ENCODE measurements around the gene SLC28A1. TPM values are rescaled to one million over a fixed set of nuclear protein-coding genes. Genes with fewer than 3 reads are reported as not detected.

SLC28A1 gene
- total RNA-seq, 4 donors from 2014 or later = not detected

DNA sequence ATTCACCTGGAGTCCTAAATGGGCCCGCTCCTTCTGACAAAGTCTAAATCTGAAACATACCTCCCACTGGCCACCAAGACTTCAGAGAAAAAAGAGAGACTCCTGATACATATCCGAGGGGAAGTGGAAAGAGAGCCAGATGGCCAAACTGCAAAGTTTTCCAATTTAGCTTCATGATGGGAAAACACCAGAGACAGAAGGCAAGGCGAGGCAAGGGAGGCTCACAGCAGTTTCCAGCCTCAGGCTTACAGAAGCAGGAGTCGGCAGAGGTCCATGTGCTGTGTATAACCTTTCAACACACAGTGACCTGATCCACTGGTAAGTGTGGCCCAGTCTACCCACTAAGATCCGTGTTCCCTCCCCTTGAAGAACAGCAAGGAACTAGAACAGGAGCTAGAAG lies 67.3 kb downstream of the SLC28A1 start:
- Histone ChIP-seq H3K9me3 (no peaks in the 10 kb centered on the region), H3K4me3 (no peak overlapping the region), H3K36me3 (no peaks in the 10 kb centered on the region), H3K27ac (no peak overlapping the region), H3K4me1 (peaks cover 0 to 7% (median 3%) of the 10 kb centered on the region in 4 donors), H3K27me3 (no peaks in the 10 kb centered on the region)
- 80% methylated on average over 5 of the region's 5 CpGs; no CpG with 5 or more reads in 1 of the 2 donors for WGBS, 2 donors (ENCODE audit: low coverage in 1 of 2)
- intact Hi-C loops (cut with DNase I; ENCODE audit: low total_unique reads) (no loop called here), in situ Hi-C loops (cut with MboI; ENCODE audit: low pct_ligation_motif_present in 1 of 4, low pct_unique_long_range_greater_than_20kb in 1 of 4, low sequenced_read_pairs in 3 of 4) (loop anchor here in 2 of 4 donors (5.0 to 25.0 kb wide), 3 partner anchors 91 to 336 kb away; no protein-coding TSS in a partner anchor)
- TF ChIP-seq, protein P1, sequence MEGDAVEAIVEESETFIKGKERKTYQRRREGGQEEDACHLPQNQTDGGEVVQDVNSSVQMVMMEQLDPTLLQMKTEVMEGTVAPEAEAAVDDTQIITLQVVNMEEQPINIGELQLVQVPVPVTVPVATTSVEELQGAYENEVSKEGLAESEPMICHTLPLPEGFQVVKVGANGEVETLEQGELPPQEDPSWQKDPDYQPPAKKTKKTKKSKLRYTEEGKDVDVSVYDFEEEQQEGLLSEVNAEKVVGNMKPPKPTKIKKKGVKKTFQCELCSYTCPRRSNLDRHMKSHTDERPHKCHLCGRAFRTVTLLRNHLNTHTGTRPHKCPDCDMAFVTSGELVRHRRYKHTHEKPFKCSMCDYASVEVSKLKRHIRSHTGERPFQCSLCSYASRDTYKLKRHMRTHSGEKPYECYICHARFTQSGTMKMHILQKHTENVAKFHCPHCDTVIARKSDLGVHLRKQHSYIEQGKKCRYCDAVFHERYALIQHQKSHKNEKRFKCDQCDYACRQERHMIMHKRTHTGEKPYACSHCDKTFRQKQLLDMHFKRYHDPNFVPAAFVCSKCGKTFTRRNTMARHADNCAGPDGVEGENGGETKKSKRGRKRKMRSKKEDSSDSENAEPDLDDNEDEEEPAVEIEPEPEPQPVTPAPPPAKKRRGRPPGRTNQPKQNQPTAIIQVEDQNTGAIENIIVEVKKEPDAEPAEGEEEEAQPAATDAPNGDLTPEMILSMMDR (IDR thresholded peaks at IDR 0.05) = no peak
- no peak for TF ChIP-seq POLR2AphosphoS5 (IDR thresholded peaks at IDR 0.05)
- no peak for TF ChIP-seq EP300 (IDR thresholded peaks at IDR 0.05; ENCODE audit: low read depth)
- no peak for TF ChIP-seq POLR2A (IDR thresholded peaks at IDR 0.05)
- no peak for DNase-seq

DNA sequence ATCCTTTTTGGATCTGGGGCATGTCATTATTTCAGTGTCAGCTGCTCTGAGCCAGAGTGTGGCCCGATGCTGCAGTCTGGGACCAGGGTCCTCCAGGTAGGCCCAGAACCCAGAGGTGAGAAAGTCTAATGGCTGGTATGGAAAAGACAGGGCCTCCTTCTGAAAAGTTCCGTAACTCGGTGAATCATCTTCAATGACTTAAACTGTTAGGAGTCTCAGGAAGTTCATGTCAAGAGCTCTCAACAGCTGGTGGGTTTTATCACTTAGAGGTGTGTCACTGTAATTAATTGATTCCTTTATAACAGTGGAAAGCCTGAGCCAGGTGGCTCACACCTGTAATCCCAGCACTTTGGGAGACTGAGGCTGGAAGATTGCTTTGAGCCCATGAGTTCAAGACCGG lies 68.7 kb downstream of the SLC28A1 start:
- H3K27me3 ChIP-seq = no peaks in the 10 kb centered on the region
- no peak overlapping the region for H3K4me3 ChIP-seq
- no peak for DNase-seq
- H3K27ac ChIP-seq = no peak overlapping the region
- in situ Hi-C loops (cut with MboI; ENCODE audit: low pct_ligation_motif_present in 1 of 4, low pct_unique_long_range_greater_than_20kb in 1 of 4, low sequenced_read_pairs in 3 of 4) (loop anchor here in 2 of 4 donors (5.0 to 25.0 kb wide), 3 partner anchors 89 to 334 kb away; no protein-coding TSS in a partner anchor), intact Hi-C loops (cut with DNase I; ENCODE audit: low total_unique reads) (no loop called here)
- H3K36me3 ChIP-seq = no peaks in the 10 kb centered on the region
- whole genome bisulfite sequencing, 2 donors (ENCODE audit: low coverage in 1 of 2) = 95 to 96% methylated on average over 3 to 4 of the region's 4 CpGs
- TF ChIP-seq, protein P1 (IDR thresholded peaks at IDR 0.05) = no peak
- TF ChIP-seq POLR2A (IDR thresholded peaks at IDR 0.05) = no peak
- TF ChIP-seq EP300 (IDR thresholded peaks at IDR 0.05; ENCODE audit: low read depth) = no peak
- no peak for TF ChIP-seq POLR2AphosphoS5 (IDR thresholded peaks at IDR 0.05)
- no peaks in the 10 kb centered on the region for H3K9me3 ChIP-seq
- peaks cover 0 to 7% (median 3%) of the 10 kb centered on the region in 4 donors for H3K4me1 ChIP-seq

DNA sequence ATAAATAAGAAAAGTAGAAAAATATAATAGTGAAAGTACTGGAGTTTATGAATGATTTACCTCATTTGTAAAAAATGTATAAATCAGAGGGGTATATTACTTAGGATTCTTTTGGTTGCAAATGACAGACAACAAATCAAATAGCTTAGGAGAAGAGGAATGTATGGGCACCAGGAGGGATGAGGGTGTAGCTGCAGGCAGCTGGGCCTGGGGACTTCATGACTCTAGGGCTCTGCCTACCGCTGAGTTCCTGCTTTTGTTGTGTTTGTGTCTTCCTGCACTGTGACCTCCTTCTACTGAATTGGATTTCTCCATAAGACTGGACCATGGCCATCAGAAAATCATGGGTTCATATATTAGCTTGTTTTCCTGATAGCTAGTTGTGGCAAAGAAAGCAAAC lies 69.3 kb downstream of the SLC28A1 start:
- in situ Hi-C loops (cut with MboI; ENCODE audit: low pct_ligation_motif_present in 1 of 4, low pct_unique_long_range_greater_than_20kb in 1 of 4, low sequenced_read_pairs in 3 of 4) = loop anchor here in 2 of 4 donors (5.0 to 25.0 kb wide), 3 partner anchors 89 to 334 kb away; no protein-coding TSS in a partner anchor
- 92% methylated on average over 1 of the region's 1 CpG; no CpG with 5 or more reads in 1 of the 2 donors for WGBS, 2 donors (ENCODE audit: low coverage in 1 of 2)
- intact Hi-C loops (cut with DNase I; ENCODE audit: low total_unique reads) = no loop called here
- Histone ChIP-seq H3K27ac (no peak overlapping the region), H3K4me3 (no peak overlapping the region), H3K36me3 (no peaks in the 10 kb centered on the region), H3K9me3 (no peaks in the 10 kb centered on the region), H3K27me3 (no peaks in the 10 kb centered on the region), H3K4me1 (peaks cover 0 to 7% (median 3%) of the 10 kb centered on the region in 4 donors)
- TF ChIP-seq, protein P1 (IDR thresholded peaks at IDR 0.05) = no peak
- no peak for TF ChIP-seq POLR2A (IDR thresholded peaks at IDR 0.05)
- TF ChIP-seq EP300 (IDR thresholded peaks at IDR 0.05; ENCODE audit: low read depth) = no peak
- DNase-seq = no peak

DNA sequence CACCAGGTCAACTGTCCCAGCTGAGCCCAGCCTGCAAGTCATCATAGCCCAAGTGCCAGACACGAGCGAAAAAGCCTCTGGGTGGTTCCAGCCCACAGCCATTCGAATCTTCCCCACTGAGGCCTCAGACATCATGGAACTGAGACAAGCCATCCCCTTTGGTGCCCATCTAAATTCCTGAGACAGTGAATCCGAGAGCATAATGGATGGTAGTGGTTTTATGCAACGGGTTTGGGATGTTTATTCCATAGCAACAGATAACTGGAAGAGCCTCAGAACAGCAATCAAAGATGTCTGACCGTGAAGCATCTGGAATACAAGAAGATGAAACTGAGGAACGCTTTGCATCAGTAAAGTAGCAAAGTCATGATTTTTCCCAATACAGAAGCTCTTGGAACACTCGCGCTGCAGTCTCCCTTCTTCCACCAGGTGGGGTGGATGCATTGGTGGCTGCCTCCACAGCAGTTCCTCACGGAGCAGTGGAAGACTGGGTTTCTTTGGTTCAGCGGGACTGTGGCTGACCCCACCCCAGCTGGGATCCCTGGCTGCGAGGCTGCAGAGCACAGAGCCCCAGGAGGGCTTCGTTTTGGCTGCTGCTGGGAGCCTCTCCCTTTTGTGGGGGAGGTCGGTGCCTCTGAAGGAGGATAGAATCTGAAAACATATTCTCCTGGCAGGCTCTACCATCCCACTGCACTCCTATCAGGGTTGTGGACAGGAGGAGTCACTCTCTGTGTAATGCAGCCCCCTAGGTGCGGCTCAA lies 70.8 kb downstream of the SLC28A1 start:
- in situ Hi-C loops (cut with MboI; ENCODE audit: low pct_ligation_motif_present in 1 of 4, low pct_unique_long_range_greater_than_20kb in 1 of 4, low sequenced_read_pairs in 3 of 4) (loop anchor here in 1 of 4 donors (25.0 kb wide), 2 partner anchors 182 to 332 kb away; no protein-coding TSS in a partner anchor), intact Hi-C loops (cut with DNase I; ENCODE audit: low total_unique reads) (no loop called here)
- Histone ChIP-seq H3K9me3 (no peaks in the 10 kb centered on the region), H3K27ac (no peak overlapping the region), H3K4me3 (peak overlapping the region in 2 of 4 donors; percentile 5 to 33), H3K36me3 (no peaks in the 10 kb centered on the region), H3K27me3 (no peaks in the 10 kb centered on the region), H3K4me1 (peaks cover 0 to 7% (median 3%) of the 10 kb centered on the region in 4 donors)
- 20 to 23% methylated on average over 1 to 15 of the region's 15 CpGs for WGBS, 2 donors (ENCODE audit: low coverage in 1 of 2)
- TF ChIP-seq POLR2A (IDR thresholded peaks at IDR 0.05) = no peak
- TF ChIP-seq POLR2AphosphoS5 (IDR thresholded peaks at IDR 0.05) = no peak
- TF ChIP-seq EP300 (IDR thresholded peaks at IDR 0.05; ENCODE audit: low read depth) = no peak
- TF ChIP-seq, protein P1 (IDR thresholded peaks at IDR 0.05) = peak; percentile 84 to 93 (median 86)
- DNase-seq = peak; percentile 78
